Body of pancreas (tissue), 4 donors: ENCODE measurements around the gene UBTF. TPM values are rescaled to one million over a fixed set of nuclear protein-coding genes. Genes with fewer than 3 reads are reported as not detected.

Experiments
- ATAC-seq: fragments of 150-250 bp; one replicate; pipeline ENCODE4 v1.9.1; 2016
- DNase-seq, 4 donors: peaks; one replicate each; pipeline ENCODE4 v3.0.0-alpha.2; 2019
- H3K27ac ChIP-seq, 4 donors: fragments of 200-600 bp; sonication (generic); 1 replicate in 3 of 4; 2 replicates in 1 of 4; pipeline versions ENCODE4 v1.5.1 to v1.6.1; 2016 to 2019; ENCODE audit warnings: mild to moderate bottlenecking in 1 of 4, mixed read lengths in 1 of 4, moderate library complexity in 1 of 4
- H3K27me3 ChIP-seq, 2 donors: fragments of 200-600 bp; sonication (generic); one replicate each; pipeline ENCODE4 v1.6.0; 2016; ENCODE audit warnings: mild to moderate bottlenecking in 1 of 2
- H3K36me3 ChIP-seq, 2 donors: fragments of 200-600 bp; sonication (generic); replicated peaks in 1 of 2; 2 replicates each; pipeline ENCODE4 v1.5.1; 2016; ENCODE audit warnings: low read depth in 2 of 2; ENCODE audit not compliant: insufficient read depth in 1 of 2
- H3K4me1 ChIP-seq: fragments of 200-600 bp; sonication (generic); one replicate; pipeline ENCODE4 v1.6.0; 2016
- H3K4me3 ChIP-seq, 2 donors: fragments of 200-600 bp; sonication (generic); 1 replicate in 1 of 2; 2 replicates in 1 of 2; pipeline ENCODE4 v1.5.1; 2016 to 2019
- H3K9me3 ChIP-seq, 3 donors: fragments of 200-600 bp; sonication (generic); 1 replicate in 2 of 3; 2 replicates in 1 of 3; pipeline ENCODE4 v1.5.1; 2016
- POLR2A ChIP-seq, 3 donors: fragments of 450-650 bp; IDR thresholded peaks; one replicate each; pipeline ENCODE4 v1.6.1; 2016; ENCODE audit warnings: antibody characterized with exemption in 3 of 3, mild to moderate bottlenecking in 2 of 3
- WGBS, 2 donors: methylation state at CpG; one replicate each; pipeline ENCODE4 v1.1.5; 2017; 5-methylcytosine and 5-hydroxymethylcytosine counted together
- intact Hi-C: fragments of 100-400 bp; cut with DNase I; formaldehyde crosslinking; loops from one replicate; pipeline ENCODE4 v1.15.1; 2023
- total RNA-seq, 2 donors: library from RNA; depleted of rRNA; stranded (reverse); fragments of >200 nt; gene quantifications; one replicate each; pipeline ENCODE4 v1.1.0, GENCODE V29; 2016
- TF ChIP-seq, protein P1 (sequence below), 7 experiments: fragments of 450-650 bp in 4 of 7; fragments of 200-600 bp in 3 of 7; sonication (generic) in 3 of 7; IDR thresholded peaks; one replicate each; pipeline ENCODE4 v1.5.1; 2016 to 2019; ENCODE audit warnings: antibody characterized with exemption in 7 of 7

Gene UBTF
- total RNA-seq, 2 donors from 2014 or later = 43.8 to 73.8 TPM

DNA sequence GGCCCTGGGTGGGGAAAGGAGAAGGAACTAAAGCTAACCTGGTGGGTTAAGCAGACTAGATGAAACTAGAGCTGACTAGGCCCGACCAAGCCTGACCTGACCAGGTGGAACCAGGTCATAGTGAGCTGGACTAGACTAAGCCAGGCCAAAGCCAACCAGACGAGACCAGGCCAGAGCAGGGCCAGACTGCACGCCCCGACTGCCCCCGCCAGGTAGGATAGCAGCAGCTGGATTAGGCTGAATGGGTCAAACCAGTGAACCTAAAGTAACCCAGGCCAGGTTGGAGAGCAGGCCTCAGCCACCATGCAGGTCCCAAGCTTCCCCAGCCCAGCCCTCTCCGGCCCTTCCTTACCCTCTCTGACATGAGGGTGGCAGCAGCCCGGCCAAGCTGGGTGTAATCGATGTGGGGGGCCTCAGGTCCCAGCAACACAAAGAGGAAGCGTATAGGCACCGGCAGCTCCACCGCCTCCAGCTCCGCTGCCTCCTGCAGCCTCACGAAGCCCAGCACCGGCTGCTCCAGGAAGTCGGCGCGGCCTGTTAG is 39.4 kb upstream of the UBTF start:
- Histone ChIP-seq H3K4me3 (no peak overlapping the region), H3K36me3 (no peaks in the 10 kb centered on the region), H3K4me1 (no peaks in the 10 kb centered on the region), H3K27me3 (no peaks in the 10 kb centered on the region), H3K9me3 (no peaks in the 10 kb centered on the region), H3K27ac (no peak overlapping the region)
- ATAC-seq (no peak), DNase-seq (no peak)
- intact Hi-C loops = no loop called here
- 80 to 91% methylated on average over 12 to 17 of the region's 17 CpGs for WGBS, 2 donors
- TF ChIP-seq, protein P1, sequence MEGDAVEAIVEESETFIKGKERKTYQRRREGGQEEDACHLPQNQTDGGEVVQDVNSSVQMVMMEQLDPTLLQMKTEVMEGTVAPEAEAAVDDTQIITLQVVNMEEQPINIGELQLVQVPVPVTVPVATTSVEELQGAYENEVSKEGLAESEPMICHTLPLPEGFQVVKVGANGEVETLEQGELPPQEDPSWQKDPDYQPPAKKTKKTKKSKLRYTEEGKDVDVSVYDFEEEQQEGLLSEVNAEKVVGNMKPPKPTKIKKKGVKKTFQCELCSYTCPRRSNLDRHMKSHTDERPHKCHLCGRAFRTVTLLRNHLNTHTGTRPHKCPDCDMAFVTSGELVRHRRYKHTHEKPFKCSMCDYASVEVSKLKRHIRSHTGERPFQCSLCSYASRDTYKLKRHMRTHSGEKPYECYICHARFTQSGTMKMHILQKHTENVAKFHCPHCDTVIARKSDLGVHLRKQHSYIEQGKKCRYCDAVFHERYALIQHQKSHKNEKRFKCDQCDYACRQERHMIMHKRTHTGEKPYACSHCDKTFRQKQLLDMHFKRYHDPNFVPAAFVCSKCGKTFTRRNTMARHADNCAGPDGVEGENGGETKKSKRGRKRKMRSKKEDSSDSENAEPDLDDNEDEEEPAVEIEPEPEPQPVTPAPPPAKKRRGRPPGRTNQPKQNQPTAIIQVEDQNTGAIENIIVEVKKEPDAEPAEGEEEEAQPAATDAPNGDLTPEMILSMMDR (IDR thresholded peaks at IDR 0.05) = no peak
- TF ChIP-seq POLR2A (IDR thresholded peaks at IDR 0.05) = no peak

DNA sequence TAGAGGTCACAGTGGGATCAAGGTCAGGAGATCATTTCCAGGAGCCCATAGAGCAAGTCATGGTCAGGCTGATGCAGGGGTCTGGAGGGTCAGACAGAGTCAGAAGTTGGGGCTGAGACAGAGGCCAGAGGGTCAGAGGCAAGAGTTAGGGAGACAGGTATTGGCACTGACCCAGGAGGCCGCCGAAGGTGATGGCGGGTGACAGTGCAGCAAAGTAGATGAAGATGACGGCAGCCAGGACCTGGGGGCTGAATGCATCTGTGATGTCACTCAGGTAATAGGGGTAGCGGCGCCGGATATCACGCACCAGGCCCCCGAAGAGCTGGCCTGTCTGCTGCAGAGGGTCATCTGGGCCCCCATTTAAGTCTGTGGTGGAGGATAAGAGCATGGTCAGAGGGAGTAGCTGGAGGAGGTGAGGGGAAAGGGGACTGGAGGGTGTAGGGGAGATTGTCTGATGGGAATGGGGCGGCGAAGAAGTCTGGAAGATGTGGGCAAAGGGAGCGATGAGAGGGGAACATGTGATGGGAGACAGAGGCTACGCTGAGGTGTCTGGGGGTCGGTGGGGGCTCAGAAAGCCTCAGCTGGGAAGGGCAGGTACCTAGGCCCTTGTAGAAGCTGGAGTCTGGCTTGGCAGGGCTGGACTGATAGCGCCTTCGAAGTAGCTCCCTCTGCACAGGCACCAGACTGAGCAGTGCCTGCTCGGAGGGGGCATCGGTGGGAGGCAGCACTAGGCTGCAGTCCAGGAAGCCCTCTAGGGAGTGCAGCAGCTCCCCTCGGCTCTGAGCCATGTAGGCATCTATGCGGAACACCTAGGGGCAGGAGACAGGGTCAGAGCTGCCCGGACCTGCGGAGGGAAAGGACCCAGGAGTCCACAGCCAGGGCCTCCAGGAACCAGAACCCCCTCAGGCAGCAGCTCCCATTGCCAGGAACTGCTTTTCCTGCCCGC is 38.6 kb upstream of the UBTF start:
- no peak overlapping the region for H3K27ac ChIP-seq
- H3K36me3 ChIP-seq = no peaks in the 10 kb centered on the region
- H3K9me3 ChIP-seq = no peaks in the 10 kb centered on the region
- no peaks in the 10 kb centered on the region for H3K4me1 ChIP-seq
- no peak overlapping the region for H3K4me3 ChIP-seq
- intact Hi-C loops = no loop called here
- H3K27me3 ChIP-seq = no peaks in the 10 kb centered on the region
- TF ChIP-seq POLR2A (IDR thresholded peaks at IDR 0.05) = no peak
- TF ChIP-seq, protein P1 (IDR thresholded peaks at IDR 0.05) = no peak
- WGBS, 2 donors = 83 to 85% methylated on average over 12 to 23 of the region's 23 CpGs
- DNase-seq (no peak), ATAC-seq (no peak)

DNA sequence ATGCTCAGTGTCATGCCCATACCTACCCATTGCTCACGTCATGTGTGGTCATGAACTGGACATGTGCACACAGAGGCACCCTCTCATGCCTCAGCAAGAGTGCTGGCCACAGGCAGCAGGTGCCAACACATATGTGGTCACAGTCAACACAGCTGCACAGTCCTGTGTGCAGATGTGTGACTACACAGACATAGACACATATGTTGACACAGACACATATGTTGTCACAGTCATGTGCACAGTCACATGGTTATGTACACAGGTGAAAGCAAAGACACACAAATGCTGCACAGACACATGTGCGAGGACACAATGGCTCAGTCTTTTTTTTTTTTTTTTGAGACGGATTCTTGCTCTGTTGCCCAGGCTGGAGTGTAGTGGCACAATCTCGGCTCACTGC is 37.2 kb upstream of the UBTF start:
- intact Hi-C loops = no loop called here
- TF ChIP-seq POLR2A (IDR thresholded peaks at IDR 0.05) = no peak
- TF ChIP-seq, protein P1 (IDR thresholded peaks at IDR 0.05) = no peak
- Histone ChIP-seq H3K27ac (no peak overlapping the region), H3K36me3 (no peaks in the 10 kb centered on the region), H3K27me3 (no peaks in the 10 kb centered on the region), H3K4me3 (no peak overlapping the region), H3K9me3 (no peaks in the 10 kb centered on the region), H3K4me1 (no peaks in the 10 kb centered on the region)
- no peak for ATAC-seq
- no peak for DNase-seq
- 70 to 79% methylated on average over 4 of the region's 4 CpGs for WGBS, 2 donors

DNA sequence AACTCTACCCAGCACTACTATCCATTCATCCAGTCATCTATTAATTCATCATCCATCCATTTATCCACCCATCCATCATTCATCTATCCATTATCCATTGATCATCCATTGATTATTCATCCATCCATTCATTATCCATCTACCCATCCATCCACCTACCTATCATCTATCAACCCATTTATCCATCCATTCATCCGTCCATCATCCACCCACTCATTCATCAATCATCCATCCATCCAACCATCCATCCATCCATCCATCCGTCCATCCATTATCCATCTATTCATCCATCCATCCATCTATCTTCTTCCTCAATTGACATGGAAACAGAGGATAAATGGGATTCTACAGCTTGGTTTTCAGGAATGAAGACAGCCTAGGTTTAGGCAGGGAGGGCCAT is 36.4 kb upstream of the UBTF start:
- no peak for DNase-seq
- WGBS, 2 donors = 49 to 66% methylated on average over 2 of the region's 2 CpGs
- H3K36me3 ChIP-seq = no peaks in the 10 kb centered on the region
- TF ChIP-seq, protein P1 (IDR thresholded peaks at IDR 0.05) = no peak
- TF ChIP-seq POLR2A (IDR thresholded peaks at IDR 0.05) = no peak
- H3K27ac ChIP-seq = no peak overlapping the region
- no peaks in the 10 kb centered on the region for H3K9me3 ChIP-seq
- ATAC-seq = no peak
- no peaks in the 10 kb centered on the region for H3K27me3 ChIP-seq
- intact Hi-C loops = no loop called here
- H3K4me1 ChIP-seq = no peaks in the 10 kb centered on the region
- H3K4me3 ChIP-seq = no peak overlapping the region
